Keratinocyte (primary cell): Measurements from ENCODE around the gene SEBOX. TPM values are rescaled to one million over a fixed set of nuclear protein-coding genes. Genes with fewer than 3 reads are reported as not detected.
A peak's percentile ranks its signal among the peaks of the same experiment; 100 is the strongest.

ENCODE experiments used
- DNase-seq: peaks from one replicate; pipeline ENCODE4 v3.0.0-alpha.2; 2011; ENCODE audit warnings: low read depth, missing footprints, low spot score
- FAIRE-seq: peaks from 2 replicates; lab custom pipeline; 2011; peaks lifted over from hg19 to GRCh38; lab: Jason Lieb, UNC
- H2AFZ ChIP-seq: 2 replicates; pipeline ENCODE4 v1.6.0; 2012; ENCODE audit warnings: low read length, control low read depth, inconsistent platforms; ENCODE audit not compliant: control insufficient read depth
- H3K27ac ChIP-seq: 2 replicates; pipeline ENCODE4 v1.5.1; 2011; ENCODE audit warnings: low read length; ENCODE audit not compliant: control insufficient read depth, insufficient read depth
- H3K27me3 ChIP-seq: 3 replicates; pipeline ENCODE4 v1.6.0; 2011; ENCODE audit warnings: low read length; ENCODE audit not compliant: control insufficient read depth, insufficient read depth; ENCODE audit errors: extremely low read depth
- H3K36me3 ChIP-seq, 2 experiments: 2 replicates in 1 of 2; 3 replicates in 1 of 2; pipeline ENCODE4 v1.5.1; 2011; ENCODE audit warnings: low read length in 2 of 2, mild to moderate bottlenecking in 1 of 2; ENCODE audit not compliant: control insufficient read depth in 2 of 2, insufficient read depth in 2 of 2; ENCODE audit errors: extremely low read depth in 1 of 2
- H3K4me1 ChIP-seq: 3 replicates; pipeline ENCODE4 v1.5.1; 2011; ENCODE audit warnings: low read length; ENCODE audit not compliant: control insufficient read depth, insufficient read depth; ENCODE audit errors: extremely low read depth
- H3K4me2 ChIP-seq: 3 replicates; pipeline ENCODE4 v1.6.0; 2011; ENCODE audit warnings: low read depth, low read length; ENCODE audit not compliant: control insufficient read depth, insufficient read depth; ENCODE audit errors: extremely low read depth
- H3K4me3 ChIP-seq, 3 experiments: fragments of 200-600 bp in 1 of 3; sonication (generic) in 1 of 3; 2 replicates in 2 of 3; 3 replicates in 1 of 3; pipeline ENCODE4 v1.5.1; 2011 to 2016; ENCODE audit warnings: low read length in 3 of 3, mild to moderate bottlenecking in 3 of 3, control low read depth in 2 of 3, inconsistent platforms in 1 of 3, low read depth in 1 of 3, mixed read lengths in 1 of 3, mixed run types in 1 of 3, moderate library complexity in 1 of 3; ENCODE audit not compliant: control insufficient read depth in 2 of 3, insufficient read depth in 2 of 3; ENCODE audit errors: extremely low read depth in 1 of 3
- H3K79me2 ChIP-seq: 2 replicates; pipeline ENCODE4 v1.6.0; 2012; ENCODE audit warnings: low read length; ENCODE audit not compliant: control insufficient read depth, insufficient read depth
- H3K9ac ChIP-seq: 3 replicates; pipeline ENCODE4 v1.6.0; 2011; ENCODE audit warnings: low read length; ENCODE audit not compliant: control insufficient read depth, insufficient read depth; ENCODE audit errors: extremely low read depth
- H3K9me1 ChIP-seq: 3 replicates; pipeline ENCODE4 v1.6.0; 2011; ENCODE audit warnings: low read length; ENCODE audit not compliant: control insufficient read depth, insufficient read depth; ENCODE audit errors: extremely low read depth
- H3K9me3 ChIP-seq: 2 replicates; pipeline ENCODE4 v1.5.1; 2012; ENCODE audit warnings: low read depth, low read length; ENCODE audit not compliant: control insufficient read depth
- H4K20me1 ChIP-seq: 3 replicates; pipeline ENCODE4 v1.6.0; 2011; ENCODE audit warnings: low read length; ENCODE audit not compliant: control insufficient read depth, insufficient read depth; ENCODE audit errors: extremely low read depth
- CTCF ChIP-seq, 3 experiments: IDR thresholded peaks in 1 of 3; conservative IDR thresholded peaks in 1 of 3; optimal IDR thresholded peaks in 1 of 3; 2 replicates in 2 of 3; 3 replicates in 1 of 3; pipeline versions ENCODE3 to v1.5.1; 2011; ENCODE audit warnings: low read length in 3 of 3, mild to moderate bottlenecking in 3 of 3, moderate library complexity in 2 of 3, control low read depth in 1 of 3, inconsistent platforms in 1 of 3; ENCODE audit not compliant: insufficient read depth in 2 of 3; ENCODE audit errors: extremely low read depth in 1 of 3
- EZH2 ChIP-seq: IDR thresholded peaks from one replicate; pipeline ENCODE4 v1.6.1; 2012; ENCODE audit warnings: inconsistent platforms, mild to moderate bottlenecking, low read length, moderate library complexity
- dilution Hi-C: fragments of 300-500 bp; cut with MboI; formaldehyde crosslinking; loops from one replicate; pipeline ENCODE4 v1.7.0; 2020; ENCODE audit warnings: low sequenced_read_pairs; ENCODE audit not compliant: extremely low pct_ligation_motif_present
- polyA plus RNA-seq, 5 experiments: library from polyadenylated mRNA; depleted of rRNA in 3 of 5; stranded (reverse) in 3 of 5; stranded (forward) in 1 of 5; unstranded in 1 of 5; fragments of >200 nt; gene quantifications; 1 replicate in 1 of 5; 2 replicates in 3 of 5; 3 replicates in 1 of 5; pipeline versions ENCODE4 v1.2.1 to v1.2.3, GENCODE V29; 2011 to 2012; ENCODE audit warnings: missing spikeins in 2 of 5, low read depth in 1 of 5, low replicate concordance in 1 of 5

SEBOX gene
- polyA plus RNA-seq, 1 donor (not counting 4 experiments of a cell fraction or from before 2014, with no cell fraction given), result not detected

- H3K4me3 ChIP-seq, result peak within 1 kb of the TSS; percentile 3 to 55 (median 46)
- TF ChIP-seq EZH2 (no peak), CTCF (optimal IDR thresholded peaks at IDR 0.05 in 1 of 3, IDR thresholded peaks at IDR 0.05 in 1 of 3, conservative IDR thresholded peaks at IDR 0.05 in 1 of 3; ENCODE audit: extremely low read depth in 1 of 3, insufficient read depth in 2 of 3, low read length in 3 of 3) (no peak)
- dilution Hi-C loops, result no loop called here
- no peaks in the 10 kb centered on the region for H3K9me3 ChIP-seq
- H3K4me1 ChIP-seq, result peaks cover 8% of the 10 kb centered on the region
- no peaks in the 10 kb centered on the region for H3K79me2 ChIP-seq
- no peaks in the 10 kb centered on the region for H3K9me1 ChIP-seq
- no peaks in the 10 kb centered on the region for H3K36me3 ChIP-seq
- no peak for FAIRE-seq
- no peak for DNase-seq
- H3K27me3 ChIP-seq, result peaks cover 18% of the 10 kb centered on the region
- no peak within 1 kb of the TSS for H3K9ac ChIP-seq
- H4K20me1 ChIP-seq, result no peaks in the 10 kb centered on the region
- H3K4me2 ChIP-seq, result peak within 1 kb of the TSS; percentile 71
- peak within 1 kb of the TSS; percentile 43 for H2AFZ ChIP-seq
- H3K27ac ChIP-seq, result no peak within 1 kb of the TSS
These were observed 6.5 kb upstream of the SEBOX start, which contains the start of gene SARM1 for GRCh38 chr17:28371245-28372202. Gene SARM1, plus strand, starts transcription at chr17:28371694. Its CDS starts 339 bp downstream, at chr17:28372033.

- Histone ChIP-seq H3K4me3 (no peak overlapping the region), H3K9me3 (no peaks in the 10 kb centered on the region), H3K79me2 (no peaks in the 10 kb centered on the region), H3K9me1 (no peaks in the 10 kb centered on the region), H3K27ac (no peak overlapping the region), H3K27me3 (peaks cover 18% of the 10 kb centered on the region), H3K4me1 (peaks cover 8% of the 10 kb centered on the region), H2AFZ (no peak overlapping the region), H3K4me2 (no peak overlapping the region), H3K36me3 (no peaks in the 10 kb centered on the region), H4K20me1 (no peaks in the 10 kb centered on the region), H3K9ac (no peak overlapping the region)
- dilution Hi-C loops, result no loop called here
- no peak for DNase-seq
- FAIRE-seq, result no peak
- TF ChIP-seq CTCF (optimal IDR thresholded peaks at IDR 0.05 in 1 of 3, IDR thresholded peaks at IDR 0.05 in 1 of 3, conservative IDR thresholded peaks at IDR 0.05 in 1 of 3; ENCODE audit: extremely low read depth in 1 of 3, insufficient read depth in 2 of 3, low read length in 3 of 3), result no peak
- TF ChIP-seq EZH2, result no peak
These were observed 5.7 kb upstream of the SEBOX start for GRCh38 chr17:28370744-28371103.
